GM12878 (cell line): Measurements from ENCODE around the gene DNAH2. TPM values are rescaled to one million over a fixed set of nuclear protein-coding genes. Genes with fewer than 3 reads are reported as not detected.

Source experiments
- ATAC-seq: fragments of 200-7000 bp; cut with Tn5 transposase; 3 replicates; pipeline ENCODE4 v1.9.1; 2020; ENCODE audit warnings: mild to moderate bottlenecking, moderate library complexity
- BruUV-seq: library from RNA; stranded (reverse); fragments of 400-500 nt; replicated peaks from 2 replicates; lab custom pipeline; 2021; lab: Mats Ljungman, UMichigan
- CTCF ChIA-PET: fragments of 300-600 bp; sonication (Branson Sonifier 250); formaldehyde crosslinking; extraction: SDS; loops from one replicate; lab custom pipeline; 2021; ENCODE audit warnings: inconsistent platforms; lab: Yijun Ruan, JAX
- POLR2A ChIA-PET: fragments of 350-600 bp; formaldehyde crosslinking; extraction: SDS; loops from one replicate; lab custom pipeline; 2021; ENCODE audit warnings: inconsistent platforms; lab: Charles Lee
- RAD21 ChIA-PET: fragments of 300-600 bp; sonication (Branson Sonifier 250); formaldehyde crosslinking; loops from one replicate; lab custom pipeline; 2023; ENCODE audit warnings: antibody characterized with exemption; ENCODE audit not compliant: unreplicated experiment; lab: Charles Lee
- SMC1A ChIA-PET: fragments of 300-600 bp; sonication (Branson Sonifier 250); formaldehyde crosslinking; loops from one replicate; lab custom pipeline; 2023; ENCODE audit not compliant: unreplicated experiment, uncharacterized antibody; lab: Charles Lee
- DNase-seq: peaks from one replicate; pipeline ENCODE4 v3.0.0-alpha.2; 2011; ENCODE audit warnings: low read depth, low spot score
- FAIRE-seq: peaks from 3 replicates; lab custom pipeline; 2011; peaks lifted over from hg19 to GRCh38; lab: Jason Lieb, UNC
- H2AFZ ChIP-seq: 2 replicates; pipeline ENCODE4 v1.6.0; 2011; ENCODE audit warnings: low read depth, low read length, control low read depth; ENCODE audit not compliant: control insufficient read depth
- H3K27ac ChIP-seq: 2 replicates; pipeline ENCODE4 v1.5.1; 2011; ENCODE audit warnings: control low read depth; ENCODE audit not compliant: control insufficient read depth, insufficient read depth
- H3K27me3 ChIP-seq, 2 experiments: replicated peaks in 1 of 2; 2 replicates each; pipeline versions ENCODE4 v1.6.0 to v1.6.1; 2011; ENCODE audit warnings: low read length in 1 of 2; ENCODE audit not compliant: control insufficient read depth in 2 of 2, insufficient read depth in 2 of 2
- H3K36me3 ChIP-seq, 2 experiments: 2 replicates each; pipeline ENCODE4 v1.5.1; 2011; ENCODE audit warnings: low read length in 1 of 2; ENCODE audit not compliant: control insufficient read depth in 2 of 2, insufficient read depth in 2 of 2
- H3K4me1 ChIP-seq: 2 replicates; pipeline ENCODE4 v1.6.1; 2011; ENCODE audit warnings: mild to moderate bottlenecking, low read length, moderate library complexity, mixed read lengths; ENCODE audit not compliant: control insufficient read depth, insufficient read depth
- H3K4me2 ChIP-seq: 2 replicates; pipeline ENCODE4 v1.6.0; 2011; ENCODE audit warnings: control low read depth; ENCODE audit not compliant: control insufficient read depth, insufficient read depth
- H3K4me3 ChIP-seq: fragments of 200-600 bp; sonication (generic); 2 replicates; pipeline ENCODE4 v1.5.1; 2016
- H3K79me2 ChIP-seq: 2 replicates; pipeline ENCODE4 v1.6.0; 2011; ENCODE audit warnings: low read length; ENCODE audit not compliant: control insufficient read depth, insufficient read depth
- H3K9ac ChIP-seq: 2 replicates; pipeline ENCODE4 v1.8.0; 2011; ENCODE audit warnings: low read length, control low read depth, mixed read lengths; ENCODE audit not compliant: control insufficient read depth, insufficient read depth
- H3K9me3 ChIP-seq: replicated peaks from 3 replicates; pipeline ENCODE4 v1.5.1; 2011; ENCODE audit warnings: mild to moderate bottlenecking, low read length; ENCODE audit not compliant: control insufficient read depth, insufficient read depth
- H4K20me1 ChIP-seq: 2 replicates; pipeline ENCODE4 v1.6.0; 2011; ENCODE audit not compliant: control insufficient read depth, insufficient read depth
- CUX1 ChIP-seq: IDR thresholded peaks from 2 replicates; pipeline ENCODE4 v1.6.1; 2012; ENCODE audit warnings: improper control_type of control experiment, low read depth, low read length; ENCODE audit not compliant: insufficient replicate concordance
- FOXK2 ChIP-seq: fragments of 450-650 bp; IDR thresholded peaks from 2 replicates; pipeline ENCODE4 v1.6.1; 2017; ENCODE audit warnings: mild to moderate bottlenecking, moderate library complexity
- HDGF ChIP-seq: fragments of 450-650 bp; IDR thresholded peaks from 2 replicates; pipeline ENCODE4 v1.6.1; 2016; ENCODE audit warnings: antibody characterized with exemption
- NFYA ChIP-seq: IDR thresholded peaks from 2 replicates; pipeline ENCODE4 v1.6.1; 2011; ENCODE audit warnings: low read depth, mild to moderate bottlenecking, low read length, improper control_type of control experiment, borderline replicate concordance
- POLR2A ChIP-seq: IDR thresholded peaks from 2 replicates; pipeline ENCODE4 v1.6.1; 2011; ENCODE audit warnings: low read depth, mild to moderate bottlenecking, low read length
- RAD21 ChIP-seq: IDR thresholded peaks from 2 replicates; pipeline ENCODE4 v1.6.1; 2011; ENCODE audit warnings: mild to moderate bottlenecking, low read depth, low read length, moderate library complexity; ENCODE audit not compliant: insufficient read depth
- RUNX3 ChIP-seq: IDR thresholded peaks from 2 replicates; pipeline ENCODE4 v1.6.1; 2012; ENCODE audit warnings: low read length, inconsistent platforms
- ZBTB33 ChIP-seq: fragments of 450-650 bp; IDR thresholded peaks from 2 replicates; pipeline ENCODE4 v1.6.1; 2017; ENCODE audit warnings: mild to moderate bottlenecking
- ZNF274 ChIP-seq: IDR thresholded peaks from one replicate; pipeline ENCODE4 v1.8.0; 2011; ENCODE audit not compliant: insufficient read length, insufficient read depth
- WGBS: methylation state at CpG from one replicate; pipeline ENCODE4 v1.1.6; 2016; ENCODE audit warnings: low lambda C conversion rate; ENCODE audit not compliant: insufficient replicate concordance, insufficient coverage; ENCODE audit errors: missing lambda C conversion rate; 5-methylcytosine and 5-hydroxymethylcytosine counted together
- in situ Hi-C: fragments of 300-500 bp; cut with MboI; formaldehyde crosslinking; loops from 9 replicates; pipeline ENCODE4 v1.14.3; 2018; ENCODE audit warnings: mixed read lengths
- intact Hi-C: fragments of 100-400 bp; cut with micrococcal nuclease; formaldehyde crosslinking; loops from one replicate; pipeline ENCODE4 v1.14.2; 2022; ENCODE audit not compliant: unreplicated experiment
- polyA plus RNA-seq, 11 experiments: library from polyadenylated mRNA; depleted of rRNA in 4 of 11; unstranded in 6 of 11; stranded (reverse) in 5 of 11; fragments of >200 nt; fragmentation: Nextera tagmentation in 4 of 11; fragmentation: Illumina TruSeq in 1 of 11; extraction: Ambion mirVana in 4 of 11; extraction: Trizol in 1 of 11; gene quantifications; 1 replicate in 1 of 11; 2 replicates in 10 of 11; pipeline versions ENCODE4 v1.2.1 to v1.2.3, GENCODE V29; 2011 to 2016; ENCODE audit warnings: inconsistent platforms in 2 of 11, missing spikeins in 2 of 11, low read depth in 1 of 11
- total RNA-seq, 4 experiments: library from RNA; depleted of rRNA in 3 of 4; stranded (reverse); fragments of >200 nt in 3 of 4; fragmentation: Illumina TruSeq in 1 of 4; extraction: Trizol in 1 of 4; gene quantifications; 2 replicates each; pipeline versions ENCODE4 v1.2.1 to v1.2.3, GENCODE V29; 2013 to 2021
- TF ChIP-seq, protein P1 (sequence below): fragments of 450-650 bp; IDR thresholded peaks from 2 replicates; pipeline ENCODE4 v1.6.1; 2016; ENCODE audit warnings: mild to moderate bottlenecking
- TF ChIP-seq, protein P2 (sequence below): fragments of 150-350 bp; IDR thresholded peaks from 2 replicates; pipeline ENCODE4 v1.6.1; 2014; ENCODE audit warnings: mild to moderate bottlenecking, low read depth, low read length

The DNAH2 gene
- total and polyA plus RNA-seq, 10 of the 15 experiments (the other 5 are each of a cell fraction or from before 2014, with no cell fraction given), result not detected

- Histone ChIP-seq H3K36me3 (peaks cover 12 to 29% of the 10 kb centered on the region in 2 experiments; a peak in 3 of 4 replicates), H3K9me3 (no peaks in the 10 kb centered on the region), H3K27me3 (no peaks in the 10 kb centered on the region), H3K4me2 (peak overlapping the region; percentile 70), H2AFZ (no peak overlapping the region), H4K20me1 (no peaks in the 10 kb centered on the region; the same call in 1 of the 2 replicates), H3K4me1 (peaks cover 21% of the 10 kb centered on the region), H3K9ac (no peak overlapping the region; the same call in none of the 2 replicates), H3K4me3 (peak overlapping the region; percentile 41; the same call in 1 of the 2 replicates), H3K79me2 (peaks cover 6% of the 10 kb centered on the region), H3K27ac (no peak overlapping the region)
- ATAC-seq, result peak; percentile 8
- 82% methylated on average over 17 of the region's 17 CpGs for WGBS
- ChIA-PET RAD21 (interaction anchor here (0.9 to 2.1 kb wide), 6 partner anchors 9 to 108 kb away, joined by 3 to 27 read pairs (median 7); partner anchors contain the start of gene KDM6B), SMC1A (interaction anchor here (0.6 to 2.3 kb wide), 7 partner anchors 11 to 32 kb away, joined by 3 to 14 read pairs (median 5); partner anchors contain the start of gene KDM6B), POLR2A (interaction anchor here (0.5 to 1.8 kb wide), 2 partner anchors 16 to 33 kb away, joined by 4 to 10 read pairs; no protein-coding TSS in a partner anchor), CTCF (interaction anchor here (0.8 to 3.3 kb wide), 10 partner anchors 12 to 146 kb away, joined by 3 to 47 read pairs (median 7); partner anchors contain the start of gene KDM6B)
- FAIRE-seq, result no peak
- TSS peak; percentile 16 for BruUV-seq
- in situ Hi-C loops, result no loop called here
- no peak for DNase-seq
- intact Hi-C loops, result loop anchor here (1.0 kb wide), 2 partner anchors 16 to 29 kb away; no protein-coding TSS in a partner anchor
- no peak for TF ChIP-seq RUNX3
- TF ChIP-seq RAD21, result no peak
- TF ChIP-seq HDGF, result no peak
- TF ChIP-seq, protein P1, sequence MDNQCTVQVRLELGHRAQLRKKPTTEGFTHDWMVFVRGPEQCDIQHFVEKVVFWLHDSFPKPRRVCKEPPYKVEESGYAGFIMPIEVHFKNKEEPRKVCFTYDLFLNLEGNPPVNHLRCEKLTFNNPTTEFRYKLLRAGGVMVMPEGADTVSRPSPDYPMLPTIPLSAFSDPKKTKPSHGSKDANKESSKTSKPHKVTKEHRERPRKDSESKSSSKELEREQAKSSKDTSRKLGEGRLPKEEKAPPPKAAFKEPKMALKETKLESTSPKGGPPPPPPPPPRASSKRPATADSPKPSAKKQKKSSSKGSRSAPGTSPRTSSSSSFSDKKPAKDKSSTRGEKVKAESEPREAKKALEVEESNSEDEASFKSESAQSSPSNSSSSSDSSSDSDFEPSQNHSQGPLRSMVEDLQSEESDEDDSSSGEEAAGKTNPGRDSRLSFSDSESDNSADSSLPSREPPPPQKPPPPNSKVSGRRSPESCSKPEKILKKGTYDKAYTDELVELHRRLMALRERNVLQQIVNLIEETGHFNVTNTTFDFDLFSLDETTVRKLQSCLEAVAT, result no peak
- no peak for TF ChIP-seq ZNF274
- no peak for TF ChIP-seq FOXK2
- TF ChIP-seq ZBTB33, result no peak
- TF ChIP-seq, protein P2, sequence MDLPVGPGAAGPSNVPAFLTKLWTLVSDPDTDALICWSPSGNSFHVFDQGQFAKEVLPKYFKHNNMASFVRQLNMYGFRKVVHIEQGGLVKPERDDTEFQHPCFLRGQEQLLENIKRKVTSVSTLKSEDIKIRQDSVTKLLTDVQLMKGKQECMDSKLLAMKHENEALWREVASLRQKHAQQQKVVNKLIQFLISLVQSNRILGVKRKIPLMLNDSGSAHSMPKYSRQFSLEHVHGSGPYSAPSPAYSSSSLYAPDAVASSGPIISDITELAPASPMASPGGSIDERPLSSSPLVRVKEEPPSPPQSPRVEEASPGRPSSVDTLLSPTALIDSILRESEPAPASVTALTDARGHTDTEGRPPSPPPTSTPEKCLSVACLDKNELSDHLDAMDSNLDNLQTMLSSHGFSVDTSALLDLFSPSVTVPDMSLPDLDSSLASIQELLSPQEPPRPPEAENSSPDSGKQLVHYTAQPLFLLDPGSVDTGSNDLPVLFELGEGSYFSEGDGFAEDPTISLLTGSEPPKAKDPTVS, result no peak
- TF ChIP-seq CUX1, result no peak
- no peak for TF ChIP-seq POLR2A
- TF ChIP-seq NFYA, result no peak
Observed at GRCh38 chr17:7850701-7851437, 133.3 kb downstream of the DNAH2 start.
